ENCODE results near the gene CFAP221. TPM values are rescaled to one million over a fixed set of nuclear protein-coding genes. Genes with fewer than 3 reads are reported as not detected.

Gene CFAP221
- total RNA-seq (2014; rRNA removed; shearing (Covaris generic)) (not detected in 2 replicates), total RNA-seq (2022) (not detected in 2 replicates), Bru-seq, nascent RNA (not detected), BruChase-seq, experiment 1, labeled RNA remaining after a 6-hour chase (not detected), BruChase-seq, experiment 2, labeled RNA remaining after a 2-hour chase (percentile 1 among the genes with signal in this experiment)
- long read RNA-seq, result 0 reads

GRCh38 chr2:119544075-119544938 is at the start of gene CFAP221:
TSS of gene CFAP221 (plus strand) at chr2:119544449. CDS start at chr2:119546132, 1,683 bp downstream.
- no peak within 1 kb of the TSS for H3K4me3 ChIP-seq (ENCODE audit: low read depth, low read length, poor library complexity, severe bottlenecking)
- H3K9me3 ChIP-seq (ENCODE audit: low read length), result no peaks in the 10 kb centered on the region
- intact Hi-C loops (cut with micrococcal nuclease; ENCODE audit: unreplicated experiment), result no loop called here
- ChIA-PET CTCF (ENCODE audit: unreplicated experiment) (no interaction called here), POLR2A (interaction anchor here (0.6 kb wide), 1 partner anchor 1226 kb away, joined by 3 read pairs; no protein-coding TSS in a partner anchor)
- H3K9me2 ChIP-seq (ENCODE audit: insufficient read depth, low read length), result no peaks in the 10 kb centered on the region
- no TSS peak for BruUV-seq (replicated peaks)
- H3K4me2 ChIP-seq (ENCODE audit: low read length), result no peak within 1 kb of the TSS
- H3K79me2 ChIP-seq (ENCODE audit: insufficient read depth, low read depth, low read length), result no peaks in the 10 kb centered on the region
- no peak within 1 kb of the TSS for H3K27ac ChIP-seq (ENCODE audit: low read depth, low read length, poor library complexity, severe bottlenecking)
- no peaks in the 10 kb centered on the region for H3K36me3 ChIP-seq (ENCODE audit: insufficient read depth, low read length)
- no peak within 1 kb of the TSS for H2AFZ ChIP-seq (ENCODE audit: low read length)
- DNase-seq (ENCODE audit: low spot score), result no peak
- H4K20me1 ChIP-seq (ENCODE audit: insufficient read depth, low read length), result no peaks in the 10 kb centered on the region
- no peaks in the 10 kb centered on the region for H3K4me1 ChIP-seq (ENCODE audit: insufficient read depth, low read length, poor library complexity, severe bottlenecking)
- TF ChIP-seq EZH2phosphoT487 (IDR thresholded peaks at IDR 0.05; ENCODE audit: borderline replicate concordance, low read depth, low read length) (no peak), CTCF (conservative IDR thresholded peaks at IDR 0.05; ENCODE audit: low read length) (no peak)

GRCh38 chr2:119495948-119496347 is 48.3 kb upstream of the CFAP221 start:
- peak; percentile 27; the same call in 1 of the 2 replicates for TF ChIP-seq CTCF (conservative IDR thresholded peaks at IDR 0.05; ENCODE audit: low read length)
- TF ChIP-seq EZH2phosphoT487 (IDR thresholded peaks at IDR 0.05; ENCODE audit: borderline replicate concordance, low read depth, low read length), result no peak

More at GRCh38 chr2:119495948-119496347, 48.3 kb upstream of the CFAP221 start:
- CTCF ChIA-PET (ENCODE audit: unreplicated experiment), result no interaction called here
- no peak for DNase-seq (ENCODE audit: low spot score)
- no TSS peak for BruUV-seq (replicated peaks)
- no peak overlapping the region for H3K4me2 ChIP-seq (ENCODE audit: low read length)
- intact Hi-C loops (cut with micrococcal nuclease; ENCODE audit: unreplicated experiment), result no loop called here
- H2AFZ ChIP-seq (ENCODE audit: low read length), result no peak overlapping the region
- H3K9me3 ChIP-seq (ENCODE audit: low read length), result 0 out of 2 replicates have a peak, but pooled peaks cover 6% of the 10 kb centered on the region
- H4K20me1 ChIP-seq (ENCODE audit: insufficient read depth, low read length), result no peaks in the 10 kb centered on the region
- H3K4me3 ChIP-seq (ENCODE audit: low read depth, low read length, poor library complexity, severe bottlenecking), result no peak overlapping the region
- H3K36me3 ChIP-seq (ENCODE audit: insufficient read depth, low read length), result no peaks in the 10 kb centered on the region
- H3K27ac ChIP-seq (ENCODE audit: low read depth, low read length, poor library complexity, severe bottlenecking), result no peak overlapping the region
- H3K4me1 ChIP-seq (ENCODE audit: insufficient read depth, low read length, poor library complexity, severe bottlenecking), result no peaks in the 10 kb centered on the region
- no peaks in the 10 kb centered on the region for H3K79me2 ChIP-seq (ENCODE audit: insufficient read depth, low read depth, low read length)
- H3K9me2 ChIP-seq (ENCODE audit: insufficient read depth, low read length), result no peaks in the 10 kb centered on the region
- POLR2A ChIA-PET, result interaction anchor here (1.3 kb wide), 1 partner anchor 10 kb away, joined by 3 read pairs; no protein-coding TSS in a partner anchor
